ENCODE data around the gene CLCN7. TPM values are rescaled to one million over a fixed set of nuclear protein-coding genes. Genes with fewer than 3 reads are reported as not detected.

The CLCN7 gene
- total RNA-seq, 1 experiment from 2014 or later = 127 TPM

DNA sequence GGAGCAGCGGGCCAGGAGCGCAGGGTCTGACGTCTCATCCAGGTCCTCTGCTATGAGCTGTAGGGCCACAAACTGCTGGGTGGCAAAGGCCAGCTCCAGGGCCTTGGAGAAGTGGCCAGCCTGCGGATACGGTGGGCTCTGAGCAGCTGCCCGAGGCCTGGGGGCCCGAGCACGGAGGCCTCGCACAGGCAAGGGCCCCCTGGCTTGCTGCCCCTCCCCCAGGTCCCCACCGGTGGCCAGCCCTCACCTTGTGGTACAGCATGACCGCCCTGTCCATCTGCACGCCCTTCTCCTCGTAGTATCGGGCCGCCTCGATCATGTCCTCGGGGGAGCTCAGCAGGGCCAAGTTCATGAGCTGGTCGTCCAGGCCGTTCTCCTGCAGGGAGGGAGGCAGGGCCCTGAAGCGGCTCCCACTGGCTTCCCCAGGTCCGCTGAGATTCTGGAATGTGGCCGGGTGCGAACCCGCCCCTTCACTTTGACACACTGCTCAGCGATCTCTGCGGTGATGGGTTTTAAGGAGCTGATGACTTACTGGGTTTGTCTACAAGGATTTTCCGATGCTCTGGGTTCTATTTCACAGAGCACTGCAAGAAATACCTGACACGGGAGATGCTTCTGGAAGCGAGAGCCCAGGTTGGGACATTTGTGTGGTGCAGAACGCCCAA, 48.9 kb upstream of the CLCN7 start:
- intact Hi-C loops (cut with micrococcal nuclease; ENCODE audit: unreplicated experiment) = no loop called here
- H3K27me3 ChIP-seq (replicated peaks; ENCODE audit: control insufficient read depth, insufficient read depth, low read length) = no peaks in the 10 kb centered on the region
- TF ChIP-seq, protein P1, sequence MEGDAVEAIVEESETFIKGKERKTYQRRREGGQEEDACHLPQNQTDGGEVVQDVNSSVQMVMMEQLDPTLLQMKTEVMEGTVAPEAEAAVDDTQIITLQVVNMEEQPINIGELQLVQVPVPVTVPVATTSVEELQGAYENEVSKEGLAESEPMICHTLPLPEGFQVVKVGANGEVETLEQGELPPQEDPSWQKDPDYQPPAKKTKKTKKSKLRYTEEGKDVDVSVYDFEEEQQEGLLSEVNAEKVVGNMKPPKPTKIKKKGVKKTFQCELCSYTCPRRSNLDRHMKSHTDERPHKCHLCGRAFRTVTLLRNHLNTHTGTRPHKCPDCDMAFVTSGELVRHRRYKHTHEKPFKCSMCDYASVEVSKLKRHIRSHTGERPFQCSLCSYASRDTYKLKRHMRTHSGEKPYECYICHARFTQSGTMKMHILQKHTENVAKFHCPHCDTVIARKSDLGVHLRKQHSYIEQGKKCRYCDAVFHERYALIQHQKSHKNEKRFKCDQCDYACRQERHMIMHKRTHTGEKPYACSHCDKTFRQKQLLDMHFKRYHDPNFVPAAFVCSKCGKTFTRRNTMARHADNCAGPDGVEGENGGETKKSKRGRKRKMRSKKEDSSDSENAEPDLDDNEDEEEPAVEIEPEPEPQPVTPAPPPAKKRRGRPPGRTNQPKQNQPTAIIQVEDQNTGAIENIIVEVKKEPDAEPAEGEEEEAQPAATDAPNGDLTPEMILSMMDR (IDR thresholded peaks at IDR 0.05; ENCODE audit: insufficient read depth in 1 of 2, low read depth in 1 of 2, low read length in 1 of 2, severe bottlenecking in 1 of 2, unreplicated experiment in 1 of 2) = no peak
- no peaks in the 10 kb centered on the region for H3K9me3 Mint-ChIP-seq (ENCODE audit: unreplicated experiment)
- H3K4me3 ChIP-seq (ENCODE audit: low read depth, low read length) = no peak overlapping the region
- H3K4me3 Mint-ChIP-seq (ENCODE audit: unreplicated experiment) = no peak overlapping the region
- DNase-seq = no peak
- BruUV-seq (replicated peaks) = no TSS peak
- no peaks in the 10 kb centered on the region for H3K9me3 ChIP-seq
- no peaks in the 10 kb centered on the region for H3K27me3 Mint-ChIP-seq (ENCODE audit: insufficient read depth, unreplicated experiment)
- ChIA-PET POLR2A (interaction anchor here (0.6 kb wide), 1 partner anchor 178 kb away, joined by 8 read pairs; no protein-coding TSS in a partner anchor), CTCF (no interaction called here)
- no peaks in the 10 kb centered on the region for H3K36me3 Mint-ChIP-seq (ENCODE audit: insufficient read depth, unreplicated experiment)
- H3K4me1 ChIP-seq = no peaks in the 10 kb centered on the region
- H3K27ac Mint-ChIP-seq (ENCODE audit: unreplicated experiment) = no peak overlapping the region
- H3K4me1 Mint-ChIP-seq (ENCODE audit: low read depth, unreplicated experiment) = no peaks in the 10 kb centered on the region
- no peaks in the 10 kb centered on the region for H3K36me3 ChIP-seq (ENCODE audit: control insufficient read depth, insufficient read depth, low read length)

DNA sequence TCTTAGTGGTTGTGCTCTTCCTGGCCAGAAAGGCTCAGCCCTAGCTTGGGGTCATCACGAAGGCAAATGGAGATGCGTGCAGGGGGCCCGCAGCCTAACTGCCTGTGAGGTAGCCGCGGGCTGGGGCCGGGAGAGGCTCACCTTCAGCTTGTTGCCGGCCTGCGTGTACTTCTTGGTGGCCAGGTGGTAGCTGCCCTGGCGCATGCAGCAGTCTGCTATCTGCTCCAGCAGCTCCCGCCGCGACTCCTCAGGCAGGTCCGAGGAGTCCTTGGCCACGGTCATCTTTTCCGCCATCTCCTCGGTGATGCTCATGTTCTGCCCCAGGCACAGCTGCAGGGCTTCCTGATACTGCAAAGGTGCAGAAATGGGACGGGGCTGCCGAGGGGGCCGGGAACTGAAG, 45.6 kb upstream of the CLCN7 start:
- no peaks in the 10 kb centered on the region for H3K36me3 ChIP-seq (ENCODE audit: control insufficient read depth, insufficient read depth, low read length)
- Mint-ChIP-seq H3K27me3 (ENCODE audit: insufficient read depth, unreplicated experiment) (no peaks in the 10 kb centered on the region), H3K4me1 (ENCODE audit: low read depth, unreplicated experiment) (no peaks in the 10 kb centered on the region), H3K9me3 (ENCODE audit: unreplicated experiment) (no peaks in the 10 kb centered on the region), H3K27ac (ENCODE audit: unreplicated experiment) (no peak overlapping the region), H3K36me3 (ENCODE audit: insufficient read depth, unreplicated experiment) (no peaks in the 10 kb centered on the region), H3K4me3 (ENCODE audit: unreplicated experiment) (no peak overlapping the region)
- ChIA-PET POLR2A (no interaction called here), CTCF (no interaction called here)
- H3K4me1 ChIP-seq = no peaks in the 10 kb centered on the region
- no peak for DNase-seq
- intact Hi-C loops (cut with micrococcal nuclease; ENCODE audit: unreplicated experiment) = no loop called here
- no peaks in the 10 kb centered on the region for H3K9me3 ChIP-seq
- TF ChIP-seq, protein P1 (IDR thresholded peaks at IDR 0.05; ENCODE audit: insufficient read depth in 1 of 2, low read depth in 1 of 2, low read length in 1 of 2, severe bottlenecking in 1 of 2, unreplicated experiment in 1 of 2) = no peak
- no peak overlapping the region for H3K4me3 ChIP-seq (ENCODE audit: low read depth, low read length)
- no TSS peak for BruUV-seq (replicated peaks)
- H3K27me3 ChIP-seq (replicated peaks; ENCODE audit: control insufficient read depth, insufficient read depth, low read length) = no peaks in the 10 kb centered on the region

DNA sequence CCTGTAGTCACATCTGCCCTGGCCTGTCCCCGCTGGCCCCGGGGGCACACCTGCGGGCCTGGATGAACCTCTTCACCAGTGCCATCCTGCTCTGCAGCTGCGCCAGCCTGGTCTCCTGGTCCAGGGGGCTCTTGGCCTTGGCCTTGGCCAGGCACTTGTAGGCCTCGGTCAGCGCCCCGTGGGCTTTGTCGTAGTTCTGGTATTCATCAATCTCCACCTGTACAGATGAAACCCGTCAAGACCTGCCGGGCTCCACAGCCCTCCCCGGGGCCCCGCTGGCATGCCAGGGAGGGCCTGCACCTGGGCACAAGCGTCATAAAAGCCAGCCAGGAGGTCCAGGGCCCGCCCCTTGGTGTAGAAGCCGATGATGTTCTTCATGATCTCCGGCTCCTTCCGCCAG, 45.0 kb upstream of the CLCN7 start:
- CTCF ChIA-PET = no interaction called here
- no peaks in the 10 kb centered on the region for H3K27me3 Mint-ChIP-seq (ENCODE audit: insufficient read depth, unreplicated experiment)
- Histone ChIP-seq H3K4me3 (ENCODE audit: low read depth, low read length) (no peak overlapping the region), H3K9me3 (peaks cover 3% of the 10 kb centered on the region; the same call in 1 of the 2 replicates), H3K4me1 (no peaks in the 10 kb centered on the region), H3K36me3 (ENCODE audit: control insufficient read depth, insufficient read depth, low read length) (no peaks in the 10 kb centered on the region), H3K27me3 (replicated peaks; ENCODE audit: control insufficient read depth, insufficient read depth, low read length) (no peaks in the 10 kb centered on the region)
- H3K4me3 Mint-ChIP-seq (ENCODE audit: unreplicated experiment) = no peak overlapping the region
- H3K4me1 Mint-ChIP-seq (ENCODE audit: low read depth, unreplicated experiment) = no peaks in the 10 kb centered on the region
- POLR2A ChIA-PET = no interaction called here
- no peak for DNase-seq
- H3K36me3 Mint-ChIP-seq (ENCODE audit: insufficient read depth, unreplicated experiment) = no peaks in the 10 kb centered on the region
- intact Hi-C loops (cut with micrococcal nuclease; ENCODE audit: unreplicated experiment) = no loop called here
- TF ChIP-seq, protein P1 (IDR thresholded peaks at IDR 0.05; ENCODE audit: insufficient read depth in 1 of 2, low read depth in 1 of 2, low read length in 1 of 2, severe bottlenecking in 1 of 2, unreplicated experiment in 1 of 2) = no peak
- no peak overlapping the region for H3K27ac Mint-ChIP-seq (ENCODE audit: unreplicated experiment)
- BruUV-seq (replicated peaks) = no TSS peak
- H3K9me3 Mint-ChIP-seq (ENCODE audit: unreplicated experiment) = peaks cover 6% of the 10 kb centered on the region
